Measurements from ENCODE around the gene MRPL42. TPM values are rescaled to one million over a fixed set of nuclear protein-coding genes. Genes with fewer than 3 reads are reported as not detected.

MRPL42 gene
- total RNA-seq, 1 experiment from 2014 or later: 121 TPM

- TF ChIP-seq HMGA2 (CRISPR knock-in tag; IDR thresholded peaks at IDR 0.05): no peak
- TF ChIP-seq, protein P1, sequence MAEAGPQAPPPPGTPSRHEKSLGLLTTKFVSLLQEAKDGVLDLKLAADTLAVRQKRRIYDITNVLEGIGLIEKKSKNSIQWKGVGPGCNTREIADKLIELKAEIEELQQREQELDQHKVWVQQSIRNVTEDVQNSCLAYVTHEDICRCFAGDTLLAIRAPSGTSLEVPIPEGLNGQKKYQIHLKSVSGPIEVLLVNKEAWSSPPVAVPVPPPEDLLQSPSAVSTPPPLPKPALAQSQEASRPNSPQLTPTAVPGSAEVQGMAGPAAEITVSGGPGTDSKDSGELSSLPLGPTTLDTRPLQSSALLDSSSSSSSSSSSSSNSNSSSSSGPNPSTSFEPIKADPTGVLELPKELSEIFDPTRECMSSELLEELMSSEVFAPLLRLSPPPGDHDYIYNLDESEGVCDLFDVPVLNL (CRISPR knock-in tag; IDR thresholded peaks at IDR 0.05; ENCODE audit: borderline replicate concordance, low read depth): no peak
- no peak for TF ChIP-seq ZNF423 (CRISPR knock-in tag; IDR thresholded peaks at IDR 0.05)
- TF ChIP-seq NFYB (CRISPR knock-in tag; conservative IDR thresholded peaks at IDR 0.05; ENCODE audit: low read depth): no peak
- no peak for TF ChIP-seq FOXP1 (CRISPR knock-in tag; IDR thresholded peaks at IDR 0.05; ENCODE audit: borderline replicate concordance)
- TF ChIP-seq, protein P2, sequence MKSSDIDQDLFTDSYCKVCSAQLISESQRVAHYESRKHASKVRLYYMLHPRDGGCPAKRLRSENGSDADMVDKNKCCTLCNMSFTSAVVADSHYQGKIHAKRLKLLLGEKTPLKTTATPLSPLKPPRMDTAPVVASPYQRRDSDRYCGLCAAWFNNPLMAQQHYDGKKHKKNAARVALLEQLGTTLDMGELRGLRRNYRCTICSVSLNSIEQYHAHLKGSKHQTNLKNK (CRISPR knock-in tag; IDR thresholded peaks at IDR 0.05): no peak
- TF ChIP-seq ZNF671 (CRISPR knock-in tag; IDR thresholded peaks at IDR 0.05): no peak
- TF ChIP-seq FOXJ3 (CRISPR knock-in tag; IDR thresholded peaks at IDR 0.05; ENCODE audit: borderline replicate concordance): no peak
- no peak for TF ChIP-seq RELA (CRISPR knock-in tag; IDR thresholded peaks at IDR 0.05; ENCODE audit: borderline replicate concordance)
Observed at GRCh38 chr12:93443576-93443975, 23.7 kb upstream of the MRPL42 start.

DNA sequence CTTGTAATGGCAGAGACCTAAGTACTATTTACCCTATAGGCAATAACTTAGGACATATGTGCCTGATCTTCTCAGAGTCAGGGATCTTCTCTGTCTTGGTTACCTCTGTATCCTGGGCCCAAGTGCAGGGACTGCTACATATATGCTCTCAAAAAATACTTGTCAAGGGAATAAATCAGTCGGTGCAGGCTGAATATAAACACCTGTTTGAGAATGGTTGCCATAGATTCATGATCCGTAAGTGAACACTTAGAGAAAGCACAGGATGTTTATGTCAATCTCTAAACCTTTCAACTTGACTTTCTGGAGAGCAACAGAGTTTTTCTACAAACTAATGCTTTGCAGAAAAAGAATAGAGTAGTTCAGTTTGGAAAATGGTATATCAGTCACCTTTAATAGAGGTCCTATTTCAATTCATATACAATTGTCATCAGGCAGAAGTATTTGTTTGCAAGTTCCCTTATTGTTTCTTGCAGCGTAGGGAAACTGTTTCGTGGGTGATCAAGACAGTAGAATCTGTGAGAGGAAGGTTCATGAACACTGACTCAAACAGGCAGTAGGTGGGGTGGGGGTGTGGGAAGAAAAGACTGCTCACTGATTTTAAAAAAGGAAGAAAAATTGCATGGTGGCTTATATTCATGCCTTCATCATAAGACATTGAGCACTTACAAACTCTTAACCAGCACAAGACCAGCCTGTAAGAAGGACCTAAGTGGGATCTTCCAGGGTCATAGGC, 19.6 kb upstream of the MRPL42 start:
- ATAC-seq (no peak), DNase-seq (ENCODE audit: low spot score) (no peak)
- Mint-ChIP-seq H3K9me3 (peaks cover 6% of the 10 kb centered on the region), H3K27ac (no peak overlapping the region), H3K4me1 (peaks cover 11% of the 10 kb centered on the region), H3K4me3 (no peak overlapping the region), H3K36me3 (no peaks in the 10 kb centered on the region), H3K27me3 (ENCODE audit: low read depth) (no peaks in the 10 kb centered on the region; the same call in 1 of the 2 replicates)
- TF ChIP-seq ESRRA (CRISPR knock-in tag; IDR thresholded peaks at IDR 0.05; ENCODE audit: borderline replicate concordance): no peak
- POLR2A ChIA-PET: no interaction called here
- CTCF ChIA-PET: no interaction called here

More at GRCh38 chr12:93443576-93443975, 23.7 kb upstream of the MRPL42 start:
- DNase-seq (ENCODE audit: low spot score): no peak
- CTCF ChIA-PET: no interaction called here
- peaks cover 33% of the 10 kb centered on the region for H3K4me1 Mint-ChIP-seq
- H3K36me3 Mint-ChIP-seq: no peaks in the 10 kb centered on the region
- peak overlapping the region; percentile 95; the same call in 1 of the 2 replicates for H3K4me3 Mint-ChIP-seq
- H3K27me3 Mint-ChIP-seq (ENCODE audit: low read depth): no peaks in the 10 kb centered on the region
- no peak for ATAC-seq
- POLR2A ChIA-PET: interaction anchor here (0.6 kb wide), 1 partner anchor 941 kb away, joined by 3 read pairs; no protein-coding TSS in a partner anchor
- no peak overlapping the region for H3K27ac Mint-ChIP-seq
- no peaks in the 10 kb centered on the region for H3K9me3 Mint-ChIP-seq

GRCh38 chr12:93448796-93449195, 18.5 kb upstream of the MRPL42 start:
- no peak overlapping the region for H3K4me3 Mint-ChIP-seq
- DNase-seq (ENCODE audit: low spot score) (no peak), ATAC-seq (no peak)
- TF ChIP-seq ZNF396 (CRISPR knock-in tag; IDR thresholded peaks at IDR 0.05; ENCODE audit: borderline replicate concordance): no peak
- TF ChIP-seq GABPB1 (CRISPR knock-in tag; IDR thresholded peaks at IDR 0.05): peak; percentile 41; the same call in 1 of the 2 replicates
- ChIA-PET POLR2A (no interaction called here), CTCF (no interaction called here)
- H3K4me1 Mint-ChIP-seq: no peaks in the 10 kb centered on the region
- no peaks in the 10 kb centered on the region; the same call in 1 of the 2 replicates for H3K27me3 Mint-ChIP-seq (ENCODE audit: low read depth)
- H3K27ac Mint-ChIP-seq: no peak overlapping the region
- peaks cover 6% of the 10 kb centered on the region for H3K9me3 Mint-ChIP-seq
- no peaks in the 10 kb centered on the region for H3K36me3 Mint-ChIP-seq

- Mint-ChIP-seq H3K36me3 (no peaks in the 10 kb centered on the region), H3K27me3 (ENCODE audit: low read depth) (no peaks in the 10 kb centered on the region; the same call in 1 of the 2 replicates), H3K4me1 (no peaks in the 10 kb centered on the region), H3K27ac (no peak overlapping the region), H3K4me3 (no peak overlapping the region), H3K9me3 (peaks cover 6% of the 10 kb centered on the region)
- ATAC-seq (no peak), DNase-seq (ENCODE audit: low spot score) (no peak)
- ChIA-PET POLR2A (no interaction called here), CTCF (no interaction called here)
- TF ChIP-seq CREM (CRISPR knock-in tag; IDR thresholded peaks at IDR 0.05): no peak
- TF ChIP-seq FOXK1 (CRISPR knock-in tag; IDR thresholded peaks at IDR 0.05): no peak
- no peak for TF ChIP-seq FOXP4 (CRISPR knock-in tag; IDR thresholded peaks at IDR 0.05)
- no peak for TF ChIP-seq ZNF121 (CRISPR knock-in tag; IDR thresholded peaks at IDR 0.05)
- TF ChIP-seq, protein P3, sequence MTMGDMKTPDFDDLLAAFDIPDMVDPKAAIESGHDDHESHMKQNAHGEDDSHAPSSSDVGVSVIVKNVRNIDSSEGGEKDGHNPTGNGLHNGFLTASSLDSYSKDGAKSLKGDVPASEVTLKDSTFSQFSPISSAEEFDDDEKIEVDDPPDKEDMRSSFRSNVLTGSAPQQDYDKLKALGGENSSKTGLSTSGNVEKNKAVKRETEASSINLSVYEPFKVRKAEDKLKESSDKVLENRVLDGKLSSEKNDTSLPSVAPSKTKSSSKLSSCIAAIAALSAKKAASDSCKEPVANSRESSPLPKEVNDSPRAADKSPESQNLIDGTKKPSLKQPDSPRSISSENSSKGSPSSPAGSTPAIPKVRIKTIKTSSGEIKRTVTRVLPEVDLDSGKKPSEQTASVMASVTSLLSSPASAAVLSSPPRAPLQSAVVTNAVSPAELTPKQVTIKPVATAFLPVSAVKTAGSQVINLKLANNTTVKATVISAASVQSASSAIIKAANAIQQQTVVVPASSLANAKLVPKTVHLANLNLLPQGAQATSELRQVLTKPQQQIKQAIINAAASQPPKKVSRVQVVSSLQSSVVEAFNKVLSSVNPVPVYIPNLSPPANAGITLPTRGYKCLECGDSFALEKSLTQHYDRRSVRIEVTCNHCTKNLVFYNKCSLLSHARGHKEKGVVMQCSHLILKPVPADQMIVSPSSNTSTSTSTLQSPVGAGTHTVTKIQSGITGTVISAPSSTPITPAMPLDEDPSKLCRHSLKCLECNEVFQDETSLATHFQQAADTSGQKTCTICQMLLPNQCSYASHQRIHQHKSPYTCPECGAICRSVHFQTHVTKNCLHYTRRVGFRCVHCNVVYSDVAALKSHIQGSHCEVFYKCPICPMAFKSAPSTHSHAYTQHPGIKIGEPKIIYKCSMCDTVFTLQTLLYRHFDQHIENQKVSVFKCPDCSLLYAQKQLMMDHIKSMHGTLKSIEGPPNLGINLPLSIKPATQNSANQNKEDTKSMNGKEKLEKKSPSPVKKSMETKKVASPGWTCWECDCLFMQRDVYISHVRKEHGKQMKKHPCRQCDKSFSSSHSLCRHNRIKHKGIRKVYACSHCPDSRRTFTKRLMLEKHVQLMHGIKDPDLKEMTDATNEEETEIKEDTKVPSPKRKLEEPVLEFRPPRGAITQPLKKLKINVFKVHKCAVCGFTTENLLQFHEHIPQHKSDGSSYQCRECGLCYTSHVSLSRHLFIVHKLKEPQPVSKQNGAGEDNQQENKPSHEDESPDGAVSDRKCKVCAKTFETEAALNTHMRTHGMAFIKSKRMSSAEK (CRISPR knock-in tag; IDR thresholded peaks at IDR 0.05; ENCODE audit: borderline replicate concordance): no peak
- TF ChIP-seq NFYB (CRISPR knock-in tag; conservative IDR thresholded peaks at IDR 0.05; ENCODE audit: low read depth): no peak
- no peak for TF ChIP-seq PRRX2 (CRISPR knock-in tag; IDR thresholded peaks at IDR 0.05)
- no peak for TF ChIP-seq NFATC4 (CRISPR knock-in tag; IDR thresholded peaks at IDR 0.05)
- TF ChIP-seq JAZF1 (CRISPR knock-in tag; IDR thresholded peaks at IDR 0.05): no peak
- TF ChIP-seq, protein P4, sequence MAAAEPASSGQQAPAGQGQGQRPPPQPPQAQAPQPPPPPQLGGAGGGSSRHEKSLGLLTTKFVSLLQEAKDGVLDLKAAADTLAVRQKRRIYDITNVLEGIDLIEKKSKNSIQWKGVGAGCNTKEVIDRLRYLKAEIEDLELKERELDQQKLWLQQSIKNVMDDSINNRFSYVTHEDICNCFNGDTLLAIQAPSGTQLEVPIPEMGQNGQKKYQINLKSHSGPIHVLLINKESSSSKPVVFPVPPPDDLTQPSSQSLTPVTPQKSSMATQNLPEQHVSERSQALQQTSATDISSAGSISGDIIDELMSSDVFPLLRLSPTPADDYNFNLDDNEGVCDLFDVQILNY (CRISPR knock-in tag; IDR thresholded peaks at IDR 0.05): no peak
Observed at GRCh38 chr12:93449277-93449676, 18.0 kb upstream of the MRPL42 start.
